ENCODE results near the gene GPANK1. TPM values are rescaled to one million over a fixed set of nuclear protein-coding genes. Genes with fewer than 3 reads are reported as not detected.

GPANK1 gene
- total and polyA plus RNA-seq, 2 of the 13 experiments (the other 11 are each of a cell fraction or from before 2014, with no cell fraction given): 15.4 to 22.8 TPM

GRCh38 chr6:31619805-31620585, 44.8 kb downstream of the GPANK1 start (continued):
- TF ChIP-seq ETV5 (CRISPR knock-in tag; IDR thresholded peaks at IDR 0.05; ENCODE audit: borderline replicate concordance) (no peak), PITX1 (CRISPR knock-in tag; IDR thresholded peaks at IDR 0.05) (peak; percentile 93), KLF11 (CRISPR knock-in tag; IDR thresholded peaks at IDR 0.05) (peak; percentile 89), NFIC (IDR thresholded peaks at IDR 0.05; ENCODE audit: low read length) (no peak), ZNF687 (CRISPR knock-in tag; IDR thresholded peaks at IDR 0.05) (peak; percentile 89), PRDM4 (CRISPR knock-in tag; IDR thresholded peaks at IDR 0.05; ENCODE audit: borderline replicate concordance) (peak; percentile 79; the same call in 1 of the 2 replicates), ZZZ3 (CRISPR knock-in tag; IDR thresholded peaks at IDR 0.05; ENCODE audit: borderline replicate concordance) (no peak; the same call in 1 of the 2 replicates), USF2 (IDR thresholded peaks at IDR 0.05; ENCODE audit: low read depth, low read length) (no peak), USF2 (CRISPR knock-in tag; IDR thresholded peaks at IDR 0.05; ENCODE audit: borderline replicate concordance) (no peak; the same call in 1 of the 2 replicates), ZNF562 (CRISPR knock-in tag; IDR thresholded peaks at IDR 0.05; ENCODE audit: borderline replicate concordance) (no peak), U2AF1 (optimal IDR thresholded peaks at IDR 0.05; ENCODE audit: low read depth, low read length) (no peak), FOXC1 (CRISPR knock-in tag; IDR thresholded peaks at IDR 0.05; ENCODE audit: borderline replicate concordance) (peak; percentile 39; the same call in 1 of the 2 replicates), HDAC2 (CRISPR knock-in tag; IDR thresholded peaks at IDR 0.05) (peak; percentile 47; the same call in 1 of the 2 replicates), ZSCAN5A (CRISPR knock-in tag; IDR thresholded peaks at IDR 0.05; ENCODE audit: borderline replicate concordance) (peak; percentile 85; the same call in 1 of the 2 replicates), ZNF704 (CRISPR knock-in tag; IDR thresholded peaks at IDR 0.05; ENCODE audit: borderline replicate concordance) (peak; percentile 90; the same call in 1 of the 2 replicates), IKZF4 (CRISPR knock-in tag; IDR thresholded peaks at IDR 0.05; ENCODE audit: borderline replicate concordance, low read depth, not compliant biosample characterization) (peak; percentile 79)

Measured in HepG2 (cell line).